ENCODE results near the gene LCE7A. TPM values are rescaled to one million over a fixed set of nuclear protein-coding genes. Genes with fewer than 3 reads are reported as not detected.

LCE7A gene
- total RNA-seq, 1 experiment from 2014 or later = not detected

DNA sequence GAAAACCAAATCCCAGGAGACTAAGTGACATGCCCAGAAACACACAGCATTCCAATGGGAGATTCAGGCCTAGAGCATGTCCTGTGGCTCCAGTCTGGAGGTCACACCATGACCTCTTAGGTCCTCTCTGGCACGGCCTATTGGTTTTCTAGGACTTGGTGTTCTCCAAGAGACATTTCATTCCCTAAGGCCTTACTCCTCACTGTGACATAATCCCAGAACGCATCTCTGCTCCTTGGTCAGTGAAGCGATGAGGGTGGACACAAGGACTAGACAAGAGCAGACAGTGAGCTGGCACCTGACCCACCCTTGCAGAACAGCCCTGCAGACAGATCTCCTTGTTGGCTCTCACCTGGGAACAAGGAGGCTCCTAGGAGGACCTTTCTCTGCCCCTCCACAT lies 49.4 kb downstream of the LCE7A start:
- H3K4me1 Mint-ChIP-seq (ENCODE audit: insufficient read depth, unreplicated experiment) = peaks cover 39% of the 10 kb centered on the region
- CTCF ChIA-PET = interaction anchor here (0.5 to 5.7 kb wide), 7 partner anchors 10 to 287 kb away, joined by 3 to 42 read pairs (median 6); no protein-coding TSS in a partner anchor
- POLR2A ChIA-PET = interaction anchor here (1.2 kb wide), 1 partner anchor 122 kb away, joined by 3 read pairs; the partner anchor contains the start of gene SPRR1B
- H3K36me3 Mint-ChIP-seq (ENCODE audit: insufficient read depth, unreplicated experiment) = no peaks in the 10 kb centered on the region
- no peak overlapping the region for H3K27ac Mint-ChIP-seq (ENCODE audit: low read depth, unreplicated experiment)
- H3K27me3 Mint-ChIP-seq (ENCODE audit: insufficient read depth, unreplicated experiment) = no peaks in the 10 kb centered on the region
- DNase-seq (ENCODE audit: unreplicated experiment) = no peak
- no peaks in the 10 kb centered on the region for H3K9me3 Mint-ChIP-seq (ENCODE audit: unreplicated experiment)
- intact Hi-C loops (cut with micrococcal nuclease) = no loop called here
- no peak overlapping the region for H3K4me3 Mint-ChIP-seq (ENCODE audit: unreplicated experiment)
- BruUV-seq (replicated peaks) = no TSS peak
- TF ChIP-seq, protein P1, sequence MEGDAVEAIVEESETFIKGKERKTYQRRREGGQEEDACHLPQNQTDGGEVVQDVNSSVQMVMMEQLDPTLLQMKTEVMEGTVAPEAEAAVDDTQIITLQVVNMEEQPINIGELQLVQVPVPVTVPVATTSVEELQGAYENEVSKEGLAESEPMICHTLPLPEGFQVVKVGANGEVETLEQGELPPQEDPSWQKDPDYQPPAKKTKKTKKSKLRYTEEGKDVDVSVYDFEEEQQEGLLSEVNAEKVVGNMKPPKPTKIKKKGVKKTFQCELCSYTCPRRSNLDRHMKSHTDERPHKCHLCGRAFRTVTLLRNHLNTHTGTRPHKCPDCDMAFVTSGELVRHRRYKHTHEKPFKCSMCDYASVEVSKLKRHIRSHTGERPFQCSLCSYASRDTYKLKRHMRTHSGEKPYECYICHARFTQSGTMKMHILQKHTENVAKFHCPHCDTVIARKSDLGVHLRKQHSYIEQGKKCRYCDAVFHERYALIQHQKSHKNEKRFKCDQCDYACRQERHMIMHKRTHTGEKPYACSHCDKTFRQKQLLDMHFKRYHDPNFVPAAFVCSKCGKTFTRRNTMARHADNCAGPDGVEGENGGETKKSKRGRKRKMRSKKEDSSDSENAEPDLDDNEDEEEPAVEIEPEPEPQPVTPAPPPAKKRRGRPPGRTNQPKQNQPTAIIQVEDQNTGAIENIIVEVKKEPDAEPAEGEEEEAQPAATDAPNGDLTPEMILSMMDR (IDR thresholded peaks at IDR 0.05; ENCODE audit: unreplicated experiment) = no peak

Other genes with a start within 250 kb of the LCE7A start
- not detected in 2 replicates for gene LCE3B, start 246.2 kb upstream of the LCE7A start, total RNA-seq (2022)
- not detected in 2 replicates for gene LCE3A, start 236.9 kb upstream of the LCE7A start, total RNA-seq (2022)
- gene LCE2D, start 196.6 kb upstream of the LCE7A start, total RNA-seq (2022) = not detected in 2 replicates
- gene LCE2C, start 184.7 kb upstream of the LCE7A start, total RNA-seq (2022) = not detected in 2 replicates
- gene LCE2B, start 173.9 kb upstream of the LCE7A start, total RNA-seq (2022) = not detected in 2 replicates
- not detected in 2 replicates for gene LCE2A, start 161.7 kb upstream of the LCE7A start, total RNA-seq (2022)
- not detected in 2 replicates for gene LCE4A, start 151.8 kb upstream of the LCE7A start, total RNA-seq (2022)
- gene KPRP, start 102.0 kb upstream of the LCE7A start, total RNA-seq (2022) = 0.12 and 0.25 TPM in 2 replicates
- not detected in 2 replicates for gene LCE1F, start 84.9 kb upstream of the LCE7A start, total RNA-seq (2022)
- 1.3 and 1.9 TPM in 2 replicates for gene LCE1E, start 73.7 kb upstream of the LCE7A start, total RNA-seq (2022)
- gene LCE1D, start 63.3 kb upstream of the LCE7A start, total RNA-seq (2022) = not detected in 2 replicates
- 1.4 and 1.9 TPM in 2 replicates for gene LCE1C, start 53.3 kb upstream of the LCE7A start, total RNA-seq (2022)
- 1.3 and 2.0 TPM in 2 replicates for gene LCE1B, start 48.0 kb upstream of the LCE7A start, total RNA-seq (2022)
- gene LCE1A, start 32.5 kb upstream of the LCE7A start, total RNA-seq (2022) = not detected in 2 replicates
- not detected in 2 replicates for gene LCE6A, start 17.1 kb upstream of the LCE7A start, total RNA-seq (2022)
- gene SMCP, start 18.3 kb downstream of the LCE7A start, total RNA-seq (2022) = not detected in 2 replicates
- 0.33 and 0.56 TPM in 2 replicates for gene IVL, start 48.5 kb downstream of the LCE7A start, total RNA-seq (2022)
- gene SPRR5, start 87.2 kb downstream of the LCE7A start, total RNA-seq (2022) = not detected in 2 replicates
- not detected in 2 replicates for gene SPRR4, start 110.7 kb downstream of the LCE7A start, total RNA-seq (2022)
- gene SPRR1A, start 124.1 kb downstream of the LCE7A start, total RNA-seq (2022) = not detected in 2 replicates
- not detected in 2 replicates for gene SPRR3, start 141.8 kb downstream of the LCE7A start, total RNA-seq (2022)
- 3.5 and 4.0 TPM in 2 replicates for gene SPRR1B, start 171.2 kb downstream of the LCE7A start, total RNA-seq (2022)
- 430 and 1,071 TPM in 2 replicates for gene SPRR2D, start 181.1 kb downstream of the LCE7A start, total RNA-seq (2022)
- gene SPRR2A, start 197.5 kb downstream of the LCE7A start, total RNA-seq (2022) = 7.0 and 15.0 TPM in 2 replicates
- not detected in 2 replicates for gene SPRR2B, start 211.6 kb downstream of the LCE7A start, total RNA-seq (2022)
- gene SPRR2E, start 234.5 kb downstream of the LCE7A start, total RNA-seq (2022) = not detected in 2 replicates

Measured in MCF 10A (cell line).